ENCODE data around the gene DGKI.

The DGKI gene

DNA sequence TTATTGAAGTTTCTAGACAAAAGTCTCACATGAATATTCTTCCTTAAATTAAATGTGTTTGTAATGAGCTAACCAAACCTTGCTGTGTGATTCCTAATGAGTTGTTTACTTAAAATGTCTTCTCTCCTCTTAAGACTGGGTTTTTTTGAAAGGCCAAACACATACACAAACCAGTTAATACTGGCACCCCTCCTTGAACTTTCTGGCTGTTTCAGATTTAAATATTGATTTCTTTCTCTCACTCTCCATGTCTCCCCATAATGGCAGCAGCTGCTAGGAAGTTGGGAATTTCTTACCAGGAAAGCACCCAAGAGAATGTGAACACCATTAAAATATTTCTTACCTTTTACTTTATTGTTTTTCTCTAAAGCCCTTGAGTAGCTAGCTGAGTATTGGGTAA, 491.8 kb downstream of the DGKI start:
- no peak for DNase-seq (ENCODE audit: low read depth, low spot score)

DNA sequence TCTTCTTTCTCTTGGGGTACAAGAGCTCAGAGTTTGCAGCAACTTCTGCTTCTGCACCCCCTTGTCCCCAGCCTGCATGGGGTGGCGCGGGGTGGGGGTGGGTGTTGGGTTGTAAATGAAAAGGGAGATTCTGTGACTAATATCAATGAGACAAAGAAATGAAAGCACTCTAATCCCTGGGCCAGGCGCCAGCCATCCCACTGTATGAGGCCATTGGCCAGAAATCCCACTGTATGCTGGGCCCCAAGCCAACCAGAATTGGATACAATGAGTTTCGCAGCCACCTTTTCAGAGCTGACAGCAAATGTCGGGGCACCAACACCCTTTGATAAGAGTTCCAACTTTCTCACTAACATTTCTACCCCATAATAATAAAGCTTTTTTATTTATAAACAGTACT, 492.4 kb downstream of the DGKI start:
- no peak for DNase-seq (ENCODE audit: low read depth, low spot score)

DNA sequence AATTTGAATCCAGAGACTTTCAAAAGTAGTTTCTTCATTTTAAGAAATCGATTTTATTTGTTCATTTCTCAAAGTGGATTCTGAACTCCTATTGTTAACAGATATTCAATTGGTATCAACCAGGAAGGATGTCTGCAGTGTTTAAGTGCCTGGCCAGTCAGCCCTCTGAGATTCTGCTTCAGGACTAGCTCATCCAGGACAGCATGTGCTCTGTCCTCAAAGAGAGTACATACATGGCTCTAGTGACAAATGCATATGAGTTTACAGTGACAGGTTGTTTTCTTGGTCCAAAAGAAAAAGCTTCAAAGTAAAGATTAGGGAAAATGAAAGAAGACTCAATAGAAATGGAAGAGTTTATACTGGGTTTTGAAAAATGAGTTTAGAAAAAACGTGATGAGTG, 494.8 kb downstream of the DGKI start:
- DNase-seq (ENCODE audit: low read depth, low spot score) = no peak

DNA sequence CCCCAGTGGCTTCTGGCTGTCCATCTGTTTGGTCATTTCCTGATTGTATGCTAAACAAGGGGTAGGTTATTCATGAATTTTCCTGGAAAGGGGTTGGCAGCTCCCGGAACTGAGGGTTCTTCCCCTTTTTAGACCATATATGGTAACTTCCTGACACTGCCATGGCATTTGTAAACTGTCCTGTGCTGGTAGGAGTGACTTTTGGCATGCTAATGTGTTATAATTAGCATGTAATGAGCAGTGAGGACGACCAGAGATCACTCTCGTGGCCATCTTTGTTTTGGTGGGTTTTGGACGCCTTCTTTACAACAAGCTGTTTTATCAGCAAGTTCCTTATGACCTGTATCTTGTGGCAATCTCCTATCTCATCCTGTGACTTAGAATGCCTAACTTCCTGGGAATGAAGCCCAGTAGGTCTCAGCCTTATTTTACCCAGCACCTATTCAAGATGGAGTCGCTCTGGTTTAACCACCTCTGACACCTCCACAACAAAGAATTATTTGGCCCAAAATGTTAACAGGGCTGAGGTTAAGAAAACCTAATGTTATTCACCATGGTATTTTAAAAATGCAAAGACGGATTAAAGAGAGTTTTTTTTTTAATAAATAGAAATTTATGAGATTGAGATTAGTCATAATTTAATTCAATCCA, 500.9 kb downstream of the DGKI start:
- no peak for DNase-seq (ENCODE audit: low read depth, low spot score)

DNA sequence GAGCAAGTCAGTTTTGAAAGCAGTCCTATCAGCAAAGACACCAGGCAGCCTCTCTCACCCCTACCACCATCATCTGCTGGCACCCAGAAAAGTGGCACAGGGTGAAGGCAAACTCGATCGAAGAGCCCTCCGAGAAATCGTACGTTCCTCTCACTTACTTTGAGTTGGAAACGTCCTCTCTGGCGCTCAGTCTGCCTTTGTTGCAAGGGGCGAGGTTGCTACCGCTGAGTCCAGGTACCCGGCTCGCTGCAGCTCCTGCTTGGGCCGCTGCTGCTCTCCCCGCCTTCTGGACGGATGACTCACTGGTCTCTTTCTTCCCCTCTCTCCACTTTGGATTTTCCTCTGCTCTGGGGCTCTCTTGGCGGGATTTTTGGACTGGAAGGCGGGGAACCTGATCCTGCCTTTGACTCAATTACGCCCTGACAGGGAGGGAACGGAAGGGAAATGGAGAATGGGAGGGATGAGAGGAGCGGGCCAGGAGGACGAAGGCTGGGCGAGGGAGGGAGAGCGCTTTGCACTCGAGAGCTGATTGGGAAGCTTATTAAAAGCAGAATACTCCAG, 503.4 kb downstream of the DGKI start, which contains the start of gene PTN:
Gene PTN, minus strand, starts transcription at position 453 of the 561 bp plus-strand sequence. CDS start 88,760 bp downstream, outside the sequence.
- DNase-seq (ENCODE audit: low read depth, low spot score) = peak; percentile 82

DNA sequence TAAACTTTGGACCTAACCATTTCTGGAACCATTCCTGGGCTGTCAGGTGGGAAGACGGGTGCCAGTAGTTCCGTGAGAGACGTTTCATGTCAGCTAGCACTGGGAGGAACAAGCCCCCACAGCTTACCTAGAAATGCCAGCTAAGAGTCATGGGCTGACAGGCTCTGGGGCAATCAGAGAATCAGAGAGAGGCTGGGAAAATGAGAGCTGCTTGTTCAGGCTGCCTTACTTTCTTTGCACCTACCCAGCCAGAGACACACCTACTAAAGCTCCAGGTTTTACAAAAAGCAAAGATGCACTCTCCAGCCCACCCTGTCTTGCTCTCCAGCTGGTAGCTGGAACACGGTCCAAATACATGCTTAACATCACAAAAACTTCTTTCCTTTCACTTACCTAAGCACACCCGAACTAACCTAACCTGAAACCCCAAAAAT, 503.9 kb downstream of the DGKI start:
- DNase-seq (ENCODE audit: low read depth, low spot score) = no peak

DNA sequence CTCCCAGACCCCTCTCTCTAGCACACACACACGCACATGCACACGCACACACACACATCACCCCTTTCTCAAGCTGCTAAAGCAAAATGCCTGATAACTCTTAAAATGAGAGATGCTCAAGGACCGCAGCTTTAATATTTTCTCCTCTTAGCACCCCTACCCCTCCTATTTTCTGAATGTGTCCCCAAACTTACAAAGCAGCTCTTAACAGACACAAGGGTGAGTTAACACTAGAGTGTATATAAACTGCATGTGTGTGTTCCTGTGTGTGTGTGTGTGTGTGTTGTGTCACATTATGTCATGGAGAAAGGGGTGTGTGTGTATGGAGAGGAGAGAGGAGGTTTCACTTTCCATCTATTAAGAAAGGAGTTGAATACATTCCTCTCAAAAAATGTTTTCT, 504.5 kb downstream of the DGKI start:
- no peak for DNase-seq (ENCODE audit: low read depth, low spot score)

DNA sequence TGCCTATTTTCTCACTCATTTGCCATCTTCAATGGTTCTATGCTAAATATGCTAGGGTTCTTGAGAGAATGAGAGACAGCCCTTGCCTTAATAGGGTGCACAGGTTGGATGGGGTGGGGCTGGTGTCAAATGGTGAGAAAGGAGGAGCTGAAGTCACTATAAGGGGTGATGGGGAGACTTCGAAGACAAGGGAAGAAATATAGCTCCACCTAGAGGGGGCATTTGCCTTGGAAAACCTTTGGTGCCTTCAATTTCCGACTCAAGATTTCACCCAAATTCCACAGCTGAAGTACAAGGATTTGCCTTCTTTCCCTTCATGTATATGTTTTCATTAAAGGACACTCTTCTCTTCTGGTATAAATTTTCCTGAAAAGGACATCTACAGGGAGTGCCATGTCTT, 508.9 kb downstream of the DGKI start:
- DNase-seq (ENCODE audit: low read depth, low spot score) = peak; percentile 28

DNA sequence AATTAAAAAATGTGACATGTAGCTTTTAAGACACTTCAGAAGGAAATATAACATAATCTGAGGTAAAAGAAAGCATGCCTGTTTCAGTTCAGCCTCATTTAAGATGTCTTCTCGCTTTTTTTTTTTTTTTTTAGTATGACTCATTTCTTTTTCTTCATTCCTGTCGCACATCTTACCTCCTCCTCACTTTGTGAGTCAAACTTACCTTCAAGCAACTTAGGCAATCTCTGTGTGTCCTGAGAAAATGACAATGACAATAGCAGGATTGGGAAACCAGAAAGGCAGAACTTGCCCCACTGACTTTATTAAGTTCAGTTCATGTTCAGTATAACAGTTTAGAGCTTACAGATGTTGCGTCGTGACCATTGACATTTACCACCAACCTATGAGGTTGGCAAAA, 511.0 kb downstream of the DGKI start:
- no peak for DNase-seq (ENCODE audit: low read depth, low spot score)

DNA sequence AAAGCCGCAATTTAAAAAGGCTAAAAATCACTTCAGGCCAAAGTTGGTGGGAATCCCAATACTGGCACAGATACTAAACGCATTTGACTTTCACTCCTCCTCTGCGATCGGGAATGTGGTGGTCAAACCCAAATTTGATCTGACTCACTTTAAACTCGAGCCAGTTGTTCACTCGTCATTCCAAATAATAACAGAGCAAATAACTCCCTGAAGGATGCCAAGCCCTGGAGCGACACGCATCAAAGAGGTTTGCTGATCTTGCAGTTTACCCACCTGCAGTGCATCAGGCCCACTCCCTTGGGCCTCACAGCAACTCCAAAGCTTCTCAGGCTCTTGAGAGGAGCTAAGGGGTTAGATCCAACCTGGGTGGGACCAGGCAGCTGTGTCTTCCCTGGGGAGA, 515.4 kb downstream of the DGKI start:
- DNase-seq (ENCODE audit: low read depth, low spot score) = peak; percentile 33

All from ELF-1 (cell line).